Embryonic facial prominence (tissue), 1 donor: ENCODE measurements around the gene KAZN.

ENCODE experiments used
- DNase-seq: peaks from one replicate; pipeline ENCODE4 v3.0.0-alpha.2; 2016; ENCODE audit errors: extremely low spot score

KAZN gene

DNA sequence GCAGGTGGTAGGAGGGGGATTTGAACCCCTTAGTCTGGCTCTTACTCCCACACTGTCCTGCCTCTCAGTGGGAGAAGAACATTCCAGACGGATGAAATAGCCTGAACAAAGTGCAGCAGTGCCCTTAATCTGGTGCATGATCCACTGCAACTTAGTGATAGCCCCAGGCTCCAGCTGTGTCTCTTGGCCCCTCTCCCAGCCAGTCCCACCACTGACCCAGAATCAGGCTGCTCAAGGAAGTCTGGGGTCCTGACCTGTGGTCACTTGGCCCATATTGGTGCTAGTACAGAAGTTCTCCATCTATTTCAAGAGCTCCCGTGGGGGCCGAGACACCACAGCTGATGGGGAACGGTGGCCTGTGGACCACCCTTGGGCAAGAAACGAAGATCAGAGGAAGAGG is 255.0 kb downstream of the KAZN start:
- DNase-seq: no peak

DNA sequence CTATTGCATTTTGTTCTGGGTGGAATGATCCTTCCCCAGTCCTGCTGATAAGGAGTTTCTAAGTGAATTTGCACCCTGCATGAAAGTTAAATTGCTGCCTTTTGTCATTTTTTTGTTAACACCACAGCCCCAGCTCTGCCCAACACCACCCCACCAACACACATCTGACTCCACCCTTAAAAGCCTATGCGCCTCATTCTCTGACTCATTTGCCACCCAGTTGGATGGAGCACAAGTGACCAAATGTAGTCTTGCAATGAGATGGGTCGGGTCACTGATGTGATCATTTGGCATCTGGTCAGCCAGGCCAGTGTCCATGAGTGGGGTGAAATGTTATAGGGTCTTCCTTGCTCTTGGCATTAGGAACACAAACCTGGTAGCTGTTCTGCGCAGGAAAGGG is 256.8 kb downstream of the KAZN start:
- no peak for DNase-seq

DNA sequence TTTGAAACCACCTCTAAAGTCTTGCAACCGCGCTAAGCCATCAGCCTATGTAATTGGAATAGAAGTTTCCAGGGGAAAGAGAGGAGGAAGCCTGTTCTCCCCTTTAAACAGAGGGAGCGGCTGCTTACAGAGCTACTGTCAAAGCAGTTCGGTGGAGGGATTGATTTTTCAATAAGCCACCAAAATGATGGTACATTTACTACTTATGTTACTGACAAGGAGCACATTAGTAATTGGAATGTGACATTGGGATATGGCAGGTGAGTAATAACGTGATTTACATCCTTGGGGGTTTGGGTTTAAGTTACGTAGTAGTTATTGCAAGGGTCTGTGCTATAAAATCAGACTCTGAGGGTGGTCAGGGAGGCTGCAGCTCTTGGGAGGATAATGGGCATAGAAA is 257.3 kb downstream of the KAZN start:
- DNase-seq: no peak

DNA sequence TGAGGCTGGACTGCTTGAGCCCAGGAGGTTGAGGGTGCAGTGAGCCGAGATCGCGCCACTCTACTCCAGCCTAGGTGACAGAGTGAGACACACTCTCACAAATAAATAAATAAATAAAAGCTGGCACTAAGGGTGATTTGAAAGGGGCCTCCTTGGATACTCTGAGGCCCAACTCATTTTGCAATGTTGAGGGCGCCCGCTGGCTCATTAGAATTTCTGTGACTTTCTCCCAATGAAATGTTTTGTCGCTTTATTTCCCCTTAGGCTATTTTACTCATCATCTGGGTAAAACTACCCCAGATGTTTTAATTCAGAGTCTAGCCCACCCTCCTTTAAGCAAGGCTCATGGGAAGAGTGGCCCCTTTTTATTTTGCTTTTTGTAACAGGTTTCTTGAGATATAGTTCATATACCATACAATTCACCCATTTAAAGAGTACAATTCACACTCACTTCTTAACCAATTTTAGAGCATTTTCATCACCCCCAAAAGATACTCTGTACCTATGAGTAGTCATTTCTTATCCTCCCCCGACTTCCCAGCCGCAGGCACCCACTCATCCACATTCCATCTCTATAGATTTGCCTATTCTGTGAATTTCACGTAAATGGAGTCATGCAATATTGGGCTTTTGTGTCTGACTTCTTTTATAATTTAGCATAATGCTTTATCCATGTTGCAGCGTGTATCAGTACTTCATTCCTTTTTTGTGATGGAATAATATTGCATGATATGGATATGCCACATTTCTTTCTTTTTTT is 259.1 kb downstream of the KAZN start:
- DNase-seq: no peak

DNA sequence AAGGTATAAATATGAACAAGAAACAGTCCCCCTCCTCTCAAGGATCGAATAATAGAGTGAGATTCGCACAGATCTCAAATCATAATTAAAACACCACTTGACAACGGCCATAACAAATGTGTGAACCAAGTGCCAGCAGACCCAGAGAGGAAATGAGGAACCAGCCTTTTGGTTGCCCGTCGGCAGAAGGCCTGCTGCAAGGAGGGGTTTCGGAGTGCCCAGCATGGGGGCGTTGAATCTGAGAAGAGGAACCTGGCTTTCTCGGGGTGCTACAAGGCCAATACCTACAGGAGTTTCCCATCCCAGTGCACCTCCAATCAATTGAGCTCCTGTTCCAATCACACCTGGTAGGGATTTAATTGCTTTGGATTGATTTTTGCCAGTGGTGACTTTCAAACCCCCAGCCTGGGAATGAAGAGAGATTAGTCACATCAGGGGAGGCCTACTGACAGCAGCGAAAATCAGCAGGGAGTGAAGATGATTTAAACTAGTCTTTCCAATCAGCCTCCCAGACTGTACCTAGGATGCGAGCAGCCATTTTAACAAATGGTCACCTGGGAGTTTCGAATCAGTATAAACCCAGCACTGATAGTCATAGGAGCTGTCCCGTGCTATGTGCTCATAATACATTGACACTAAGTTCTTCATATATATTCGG is 263.8 kb downstream of the KAZN start:
- DNase-seq: no peak

DNA sequence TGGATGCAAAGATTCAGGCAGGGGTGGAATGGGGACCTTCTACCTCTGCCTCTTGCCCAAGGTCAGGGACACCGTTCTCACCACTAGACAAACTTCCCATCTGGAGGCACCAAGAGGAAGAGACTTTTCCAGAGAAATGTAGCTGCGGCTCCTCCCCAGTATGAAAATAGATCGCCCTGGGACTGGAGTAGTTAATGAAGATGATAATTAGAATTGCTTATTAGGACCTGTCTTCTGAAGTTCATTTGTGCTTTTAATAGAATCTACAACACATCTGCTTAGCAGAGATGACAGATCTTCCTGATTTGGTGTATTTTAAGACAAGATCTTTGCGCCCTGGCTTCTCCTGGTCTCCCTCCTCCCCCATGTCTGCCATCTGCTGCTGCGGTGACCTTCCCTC is 266.6 kb downstream of the KAZN start:
- no peak for DNase-seq

DNA sequence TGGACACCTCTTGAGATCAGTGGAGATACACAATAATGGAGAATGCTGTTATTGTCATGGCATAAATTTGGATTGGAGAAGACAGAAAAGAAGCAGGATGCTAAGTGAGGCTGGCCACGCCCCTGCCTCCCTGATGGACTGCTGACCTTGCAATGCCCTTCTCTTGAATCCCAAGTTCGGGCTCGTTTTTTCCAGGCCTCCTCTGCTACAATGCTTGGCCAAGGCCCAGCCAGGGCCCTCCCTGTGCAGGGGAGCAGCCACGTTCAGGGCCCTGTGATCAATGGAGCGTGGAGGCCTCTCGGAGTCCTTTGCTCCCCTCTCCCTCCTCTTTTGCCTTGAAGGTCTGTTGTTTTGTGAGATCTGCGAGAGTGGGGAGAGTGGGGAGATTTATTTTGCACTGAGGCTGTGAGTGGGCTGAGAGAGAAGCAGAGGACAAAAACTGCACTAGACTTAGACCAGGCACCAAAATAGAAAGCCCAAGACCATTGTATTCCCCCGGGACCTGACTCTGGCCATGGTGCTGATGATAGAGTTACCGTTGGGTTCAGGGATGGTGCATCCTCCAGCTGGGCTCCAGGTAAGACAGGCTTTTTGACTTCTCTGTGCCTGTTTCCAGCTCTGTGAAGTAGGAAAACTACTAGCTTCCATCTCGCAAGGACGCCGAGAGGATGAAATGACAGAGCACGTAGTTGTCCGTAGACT is 268.6 kb downstream of the KAZN start:
- no peak for DNase-seq

DNA sequence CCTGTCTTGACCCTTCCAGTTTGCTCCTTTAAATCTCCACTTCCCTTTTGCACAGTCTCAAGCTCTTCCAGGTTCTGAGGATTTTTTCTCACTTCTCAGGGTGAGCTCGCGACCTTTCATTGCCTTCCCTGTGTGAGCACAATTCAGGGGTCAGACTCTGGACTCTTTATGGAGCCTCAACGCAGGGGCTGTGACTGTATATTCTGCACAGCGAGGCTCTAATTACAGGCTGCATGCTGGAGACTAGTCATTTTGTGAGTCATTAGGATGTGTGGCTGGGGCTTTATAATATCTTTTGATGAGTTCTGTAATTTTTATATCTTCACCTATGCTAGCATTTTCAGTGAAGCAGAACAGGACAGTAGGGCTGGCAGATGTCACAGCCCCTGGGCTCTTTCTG is 270.7 kb downstream of the KAZN start:
- no peak for DNase-seq

DNA sequence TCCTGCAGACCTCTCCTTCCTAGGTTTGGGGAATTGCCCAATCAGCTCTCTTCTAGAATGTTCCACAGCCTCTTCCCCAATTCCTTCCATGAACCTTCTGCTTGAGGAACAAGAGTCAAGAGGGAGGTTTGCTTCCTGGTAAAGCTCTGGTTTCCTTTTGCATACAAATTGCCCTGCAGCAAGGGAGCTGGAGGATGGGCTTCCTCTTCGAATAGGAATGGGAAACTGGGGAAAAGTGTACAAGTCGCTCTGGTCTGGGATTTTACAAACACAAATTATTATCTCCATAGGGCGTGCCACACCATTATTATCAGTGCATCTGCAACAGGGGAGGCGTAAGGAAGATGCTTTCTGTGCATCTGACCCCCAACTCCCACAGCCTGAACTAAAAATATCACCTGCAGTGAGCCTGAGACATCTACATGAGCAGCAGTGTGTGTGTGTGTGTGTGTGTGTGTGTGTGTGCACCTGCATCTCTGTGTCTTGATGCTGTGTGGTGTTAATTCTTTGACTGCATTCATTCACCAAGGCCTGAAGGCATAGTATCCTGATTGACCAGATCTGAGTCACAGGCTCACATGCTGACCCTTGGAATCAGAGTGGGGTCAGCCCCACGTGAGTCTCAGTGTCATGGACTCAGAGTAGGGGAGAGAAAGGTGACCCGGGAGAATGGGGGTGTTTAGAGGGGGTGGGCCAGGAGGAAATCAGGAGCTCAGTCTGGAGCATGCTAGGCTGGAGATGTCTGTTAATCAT is 272.9 kb downstream of the KAZN start:
- no peak for DNase-seq

DNA sequence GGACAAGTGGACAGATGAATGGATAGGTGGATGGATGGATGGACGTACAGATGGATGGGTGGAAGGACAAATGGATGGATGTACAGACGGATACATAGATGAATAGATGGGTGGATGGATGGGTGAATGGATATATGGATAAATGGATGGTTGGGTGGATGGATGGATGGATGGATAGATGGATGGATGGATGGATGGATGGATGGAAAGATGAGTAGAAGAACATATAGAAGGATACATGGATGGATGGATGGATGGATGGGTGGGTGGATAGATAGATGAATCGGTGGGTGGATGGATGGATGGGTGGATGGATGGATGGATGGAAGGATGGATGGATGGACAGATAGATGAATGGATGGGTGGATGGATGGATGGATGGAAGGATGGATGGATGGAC is 274.3 kb downstream of the KAZN start:
- no peak for DNase-seq

DNA sequence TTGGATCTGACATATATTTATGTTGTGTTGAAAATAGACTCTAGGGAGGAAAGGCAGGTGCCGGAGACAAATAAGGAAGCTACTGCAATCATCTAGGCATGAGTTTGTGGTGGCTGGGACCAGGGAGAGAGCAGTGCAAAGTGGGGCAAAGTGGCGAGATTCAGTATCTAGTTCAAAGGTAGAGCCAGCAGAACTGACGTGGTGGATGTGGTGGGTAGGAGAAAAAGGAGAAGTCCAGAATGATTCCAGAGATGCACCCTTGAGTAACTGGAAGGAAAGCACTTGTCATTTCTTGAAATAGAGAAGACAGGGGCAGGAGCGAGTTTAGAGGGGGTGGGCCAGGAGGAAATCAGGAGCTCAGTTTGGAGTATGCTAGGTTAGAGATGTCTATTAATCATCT is 275.2 kb downstream of the KAZN start:
- no peak for DNase-seq

DNA sequence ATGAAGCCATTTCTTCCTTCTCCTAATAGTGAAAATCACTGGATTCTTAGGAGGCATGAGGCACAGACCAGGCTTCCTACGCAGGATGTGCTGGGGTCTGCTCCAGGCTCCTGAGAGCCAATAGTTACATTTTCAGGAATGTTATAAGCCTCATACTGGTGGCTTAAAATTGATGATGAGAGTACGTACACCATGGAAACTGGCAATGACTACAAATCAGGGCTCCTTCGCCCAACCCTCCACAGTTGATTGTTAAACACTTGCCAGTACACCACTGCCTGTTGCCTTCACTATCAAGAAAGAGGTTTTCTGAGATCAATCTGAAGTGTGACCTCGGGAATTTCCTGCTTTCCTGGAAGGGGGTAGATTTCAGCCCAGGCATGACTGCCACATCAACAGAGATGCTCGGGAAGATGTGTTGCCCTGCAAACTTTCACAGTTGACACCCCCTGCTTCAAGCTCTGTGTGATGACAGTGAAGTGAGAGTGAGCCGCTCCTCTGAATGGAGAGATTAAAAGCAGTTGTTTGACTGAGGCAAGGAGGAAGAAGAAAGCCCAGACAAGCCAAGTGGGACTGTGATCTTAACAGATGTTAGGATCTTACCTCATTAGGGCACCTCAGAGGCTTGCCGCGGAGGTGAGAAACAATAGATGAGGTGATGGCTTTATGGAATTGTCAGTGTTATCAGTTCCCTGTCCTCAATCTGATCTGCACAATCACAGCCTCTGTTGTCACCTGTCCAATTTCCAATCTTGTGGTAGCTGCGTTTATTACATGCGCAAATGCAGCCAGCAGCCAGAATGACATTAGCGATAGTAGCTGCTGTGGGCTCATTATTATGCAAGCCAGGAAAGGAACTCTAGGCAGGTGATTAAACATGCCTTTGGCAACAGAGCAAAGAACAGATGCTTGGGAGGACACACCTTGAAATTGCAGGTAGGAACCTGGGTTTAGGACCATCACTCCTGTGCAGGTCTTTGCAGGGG is 277.3 kb downstream of the KAZN start:
- no peak for DNase-seq

DNA sequence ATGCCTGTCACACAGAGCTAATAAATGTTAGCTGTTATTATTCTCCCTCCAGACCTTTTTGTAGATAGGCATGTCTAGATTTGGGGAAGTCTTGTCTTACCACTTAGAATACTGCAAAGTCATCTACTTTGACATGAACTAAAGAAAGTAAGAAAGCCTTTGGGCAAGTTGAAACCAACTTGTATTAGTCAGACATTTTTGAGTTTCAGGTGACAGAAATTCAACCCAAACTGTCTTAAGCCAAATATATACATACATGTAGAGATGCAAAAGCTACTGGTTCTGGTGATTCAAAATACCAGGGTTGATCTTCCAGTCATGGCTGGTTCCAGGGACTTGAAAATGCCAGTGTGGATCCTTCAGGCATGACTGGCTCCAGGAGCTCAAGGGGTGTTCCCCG is 278.3 kb downstream of the KAZN start:
- no peak for DNase-seq

DNA sequence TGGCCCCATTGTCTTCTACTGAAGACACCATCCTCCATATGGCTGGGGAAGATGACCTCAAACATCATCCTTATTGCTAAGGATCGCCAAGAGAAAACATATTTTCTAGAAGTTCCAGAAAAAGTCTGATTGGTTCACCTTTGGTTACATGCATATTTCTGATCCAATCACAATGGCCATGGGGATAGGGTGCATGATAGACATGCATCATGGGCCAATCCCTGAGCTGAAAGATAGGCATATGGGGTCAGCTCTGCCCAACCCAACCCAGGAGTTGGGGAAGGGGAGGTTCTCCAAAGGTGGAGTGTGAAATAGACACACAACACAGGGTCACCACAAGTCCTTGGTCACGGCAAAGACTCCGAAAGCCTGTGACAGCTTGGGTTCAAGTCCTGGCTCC is 278.7 kb downstream of the KAZN start:
- no peak for DNase-seq

DNA sequence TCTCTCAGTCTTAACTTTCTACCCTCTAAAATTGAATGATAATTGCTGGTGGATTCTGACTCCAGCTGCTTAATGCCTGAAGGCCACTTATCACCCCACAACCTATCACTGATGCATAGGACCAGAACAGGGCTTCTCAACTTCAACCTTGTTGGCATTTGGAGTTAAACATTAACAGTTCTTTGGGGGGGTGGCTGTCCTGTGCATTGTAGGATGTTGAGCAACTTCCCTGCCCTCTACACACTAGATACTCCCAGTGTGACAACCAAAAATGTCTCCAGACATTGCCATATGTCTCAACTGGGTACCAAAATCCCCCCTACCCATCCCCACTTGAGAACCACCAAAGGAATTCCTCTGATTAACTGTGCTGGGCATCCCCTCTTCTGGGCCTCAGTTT is 279.6 kb downstream of the KAZN start:
- no peak for DNase-seq

DNA sequence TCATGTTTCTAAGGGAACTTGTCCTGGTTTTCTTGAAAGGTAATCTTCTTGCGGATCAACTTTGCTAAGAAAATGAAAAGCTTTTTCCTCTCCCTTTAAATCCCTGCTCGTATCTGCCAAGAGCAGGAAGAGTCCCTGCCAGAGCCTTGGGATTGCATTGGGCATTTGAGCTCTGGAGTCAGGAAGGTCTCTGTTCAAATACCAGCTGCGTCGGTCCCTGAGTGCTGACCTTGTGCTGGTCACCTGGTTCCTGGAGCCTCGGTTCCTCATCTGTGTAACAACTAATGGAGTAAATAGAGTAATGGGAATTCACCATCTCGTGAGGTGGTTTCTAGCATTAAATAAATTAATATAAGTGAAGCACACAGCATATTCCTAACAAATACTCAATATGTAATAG is 280.5 kb downstream of the KAZN start:
- no peak for DNase-seq

DNA sequence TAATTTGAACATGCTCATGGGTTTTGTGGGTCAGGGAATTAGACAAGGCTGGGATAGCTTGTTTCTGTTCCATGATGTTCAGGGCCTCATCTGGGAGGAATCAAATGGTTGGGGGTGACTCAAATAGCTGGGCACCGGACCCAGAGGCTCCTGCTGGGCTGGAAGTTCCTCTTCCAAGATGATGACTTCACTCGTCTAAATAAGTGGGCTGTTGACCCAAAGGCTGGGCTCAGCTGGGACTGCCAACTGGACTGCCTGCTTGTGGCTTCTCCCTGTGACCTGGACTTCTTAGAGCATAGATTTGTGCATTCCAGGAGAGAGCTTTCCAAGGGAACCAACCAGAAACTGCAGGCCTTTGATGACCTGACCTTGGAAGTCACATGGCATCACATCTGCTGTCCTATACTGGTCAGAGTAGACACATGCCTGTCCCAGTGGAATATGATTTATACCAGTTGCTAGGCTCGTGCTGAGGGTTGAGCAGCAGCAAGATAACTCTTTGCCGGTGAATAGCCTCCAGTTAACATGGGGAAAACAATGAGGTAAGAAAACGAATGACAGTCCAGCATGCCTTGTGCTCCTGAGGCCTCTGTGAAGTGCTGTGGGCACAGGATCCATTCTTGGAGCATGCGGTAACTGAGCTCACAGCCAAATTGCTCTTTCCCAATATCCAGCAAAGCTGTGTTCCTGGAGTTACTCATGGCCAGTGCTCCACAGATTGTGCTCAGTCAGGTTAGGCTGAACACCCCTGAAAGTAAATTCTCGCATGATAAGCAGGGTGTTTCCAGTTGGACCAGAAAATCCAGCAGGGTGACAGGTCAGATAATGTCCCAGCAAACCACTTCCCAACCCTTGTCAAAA is 282.2 kb downstream of the KAZN start:
- no peak for DNase-seq

DNA sequence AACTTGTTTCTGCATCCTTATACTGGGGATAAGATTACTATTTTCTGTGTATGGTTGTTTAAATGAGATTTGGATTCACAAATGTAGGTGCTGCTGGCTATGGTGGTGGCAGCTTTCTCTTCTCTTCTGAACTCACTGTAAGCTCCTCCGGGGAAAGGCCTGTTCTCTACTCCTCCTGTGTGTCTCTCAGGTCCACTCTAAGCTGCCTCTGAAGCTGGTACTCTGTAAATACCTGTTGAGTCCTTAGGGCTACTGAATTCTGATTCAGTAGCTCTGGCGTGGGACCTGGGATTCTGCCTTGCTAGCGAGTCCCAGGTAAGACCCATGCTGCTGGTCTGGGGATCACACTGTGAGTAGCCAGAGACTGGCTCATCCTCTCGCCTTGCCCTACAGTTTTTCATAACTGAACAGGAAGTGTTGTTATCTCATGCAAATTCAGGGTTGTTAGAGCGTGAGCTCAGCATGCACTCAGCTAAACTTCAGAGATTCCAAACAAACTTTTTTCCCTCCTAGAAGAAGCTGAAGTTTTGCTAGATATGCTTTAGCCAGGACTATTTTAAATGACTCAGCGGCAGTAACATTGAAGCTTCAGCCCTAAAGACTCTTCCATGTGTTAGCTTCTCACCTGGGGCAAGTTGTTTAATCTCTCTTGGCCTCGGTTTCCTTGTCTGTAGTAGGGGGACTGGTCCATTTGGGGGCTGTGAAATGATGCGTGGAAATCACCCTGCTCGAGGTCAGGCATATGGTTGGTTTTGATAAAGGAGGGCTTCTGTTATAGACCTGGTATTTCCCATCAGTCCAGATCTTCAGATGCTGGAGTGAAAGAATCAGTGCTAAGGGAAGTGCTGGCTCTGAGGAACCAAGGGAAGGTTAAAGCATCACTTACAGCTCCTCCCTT is 283.5 kb downstream of the KAZN start:
- DNase-seq: no peak

DNA sequence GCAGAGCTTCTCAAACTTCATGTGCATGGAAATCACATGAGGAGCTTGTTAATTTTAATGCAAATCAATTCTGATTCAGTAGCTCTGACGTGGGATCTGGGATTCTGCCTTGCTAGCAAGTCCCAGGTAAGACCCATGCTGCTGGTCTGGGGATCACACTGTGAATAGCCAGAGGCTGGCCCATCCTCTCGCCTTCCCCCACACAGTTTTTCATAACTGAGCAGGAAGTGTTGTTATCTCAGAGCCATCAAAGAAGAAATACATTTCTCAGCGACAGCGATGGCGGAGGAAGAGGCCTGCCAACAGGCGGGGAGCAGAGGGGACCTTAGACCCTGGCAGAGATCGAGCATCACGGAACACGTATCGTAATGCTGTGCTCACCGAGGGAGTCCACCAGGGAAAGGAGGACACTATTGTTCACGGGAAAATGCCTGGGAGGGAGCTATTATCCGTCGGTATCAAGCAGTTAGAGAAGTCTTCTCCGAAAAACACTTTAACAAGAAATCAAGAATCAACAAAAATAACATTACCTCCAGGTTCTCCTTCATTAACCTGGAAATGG is 286.2 kb downstream of the KAZN start:
- no peak for DNase-seq
